PC-3 (cell line): ENCODE measurements around the gene LAMA5. TPM values are rescaled to one million over a fixed set of nuclear protein-coding genes. Genes with fewer than 3 reads are reported as not detected.
A peak's percentile ranks its signal among the peaks of the same experiment; 100 is the strongest.

Experiments used
- ATAC-seq: fragments of 200-7000 bp; cut with Tn5 transposase; 2 replicates; pipeline ENCODE4 v1.9.1; 2020; ENCODE audit warnings: mild to moderate bottlenecking, moderate library complexity
- BruUV-seq: library from RNA; stranded (reverse); fragments of 400-500 nt; replicated peaks from 2 replicates; lab custom pipeline; 2021; lab: Mats Ljungman, UMichigan
- CTCF ChIA-PET: fragments of 300-600 bp; sonication (Branson Sonifier 250); formaldehyde crosslinking; loops from one replicate; lab custom pipeline; 2022; ENCODE audit warnings: antibody characterized with exemption; lab: Charles Lee
- POLR2A ChIA-PET: fragments of 300-600 bp; sonication (Branson Sonifier 250); formaldehyde crosslinking; loops from one replicate; lab custom pipeline; 2022; ENCODE audit warnings: antibody characterized with exemption; ENCODE audit not compliant: unreplicated experiment; lab: Charles Lee
- DNase-seq: peaks from one replicate; pipeline ENCODE4 v3.0.0-alpha.2; 2015
- H2AFZ ChIP-seq: fragments of 300-600 bp; sonication (generic); 2 replicates; pipeline ENCODE4 v1.6.0; 2016; ENCODE audit warnings: antibody characterized with exemption, low read length
- H3F3A ChIP-seq: fragments of 300-600 bp; sonication (generic); one replicate; pipeline ENCODE4 v1.6.0; 2017; ENCODE audit warnings: antibody characterized with exemption, low read length, control low read depth, mild to moderate bottlenecking; ENCODE audit not compliant: unreplicated experiment
- H3K27ac ChIP-seq: fragments of 300-600 bp; sonication (generic); 2 replicates; pipeline ENCODE4 v1.5.1; 2016; ENCODE audit warnings: mild to moderate bottlenecking, low read length
- H3K27me3 ChIP-seq: fragments of 300-600 bp; sonication (generic); 2 replicates; pipeline ENCODE4 v1.6.1; 2016; ENCODE audit warnings: low read length, mixed read lengths
- H3K36me3 ChIP-seq: fragments of 300-600 bp; sonication (generic); 2 replicates; pipeline ENCODE4 v1.6.1; 2016; ENCODE audit warnings: low read depth, mixed run types, low read length, mixed read lengths
- H3K4me1 ChIP-seq: fragments of 300-600 bp; sonication (generic); 2 replicates; pipeline ENCODE4 v1.5.1; 2016; ENCODE audit warnings: low read length; ENCODE audit not compliant: insufficient read depth
- H3K4me2 ChIP-seq: fragments of 300-600 bp; sonication (generic); 2 replicates; pipeline ENCODE4 v1.6.0; 2016; ENCODE audit warnings: low read length
- H3K4me3 ChIP-seq: fragments of 300-600 bp; sonication (generic); 2 replicates; pipeline ENCODE4 v1.5.1; 2016; ENCODE audit warnings: mild to moderate bottlenecking, low read length, mixed read lengths
- H3K79me2 ChIP-seq: fragments of 300-600 bp; sonication (generic); 2 replicates; pipeline ENCODE4 v1.6.1; 2017; ENCODE audit warnings: low read length, mixed read lengths
- H3K9ac ChIP-seq: fragments of 300-600 bp; sonication (generic); 2 replicates; pipeline ENCODE4 v1.6.0; 2016; ENCODE audit warnings: mild to moderate bottlenecking, low read length
- H3K9me2 ChIP-seq: fragments of 300-600 bp; sonication (generic); replicated peaks from 2 replicates; pipeline ENCODE4 v1.6.1; 2016; ENCODE audit warnings: mixed run types, low read length, mixed read lengths
- H3K9me3 ChIP-seq: fragments of 300-600 bp; sonication (generic); 2 replicates; pipeline ENCODE4 v1.6.1; 2016; ENCODE audit warnings: low read length, mixed read lengths
- H4K20me1 ChIP-seq: fragments of 300-600 bp; sonication (generic); 2 replicates; pipeline ENCODE4 v1.6.1; 2016; ENCODE audit warnings: low read length, mixed read lengths
- EZH2 ChIP-seq: fragments of 300-600 bp; sonication (generic); IDR thresholded peaks from one replicate; pipeline ENCODE4 v1.6.1; 2017; ENCODE audit warnings: antibody characterized with exemption, mild to moderate bottlenecking, low read length; ENCODE audit not compliant: unreplicated experiment
- EZH2phosphoT487 ChIP-seq: fragments of 300-600 bp; sonication (generic); IDR thresholded peaks from 2 replicates; pipeline ENCODE4 v1.6.1; 2018; ENCODE audit warnings: mild to moderate bottlenecking, antibody characterized with exemption, low read length, borderline replicate concordance
- intact Hi-C: fragments of 100-400 bp; cut with micrococcal nuclease; formaldehyde crosslinking; loops from 2 replicates; pipeline ENCODE4 v1.9.0; 2023
- total RNA-seq: library from RNA; depleted of rRNA; stranded (reverse); fragments of >200 nt; gene quantifications from 2 replicates; pipeline ENCODE4 v1.2.3, GENCODE V29; 2014
- TF ChIP-seq, protein P1 (sequence below): fragments of 300-600 bp; sonication (generic); conservative IDR thresholded peaks from 2 replicates; pipeline ENCODE4 v1.5.1; 2017; ENCODE audit warnings: antibody characterized with exemption, low read depth, mild to moderate bottlenecking, low read length

The LAMA5 gene
- total RNA-seq, 1 experiment from 2014 or later: 196 TPM

- no peaks in the 10 kb centered on the region for H3K9me3 ChIP-seq
- H2AFZ ChIP-seq: no peak overlapping the region
- peaks cover 37% of the 10 kb centered on the region; the same call in 1 of the 2 replicates for H3K36me3 ChIP-seq
- peaks cover 89% of the 10 kb centered on the region for H3K79me2 ChIP-seq
- no peaks in the 10 kb centered on the region for H3F3A ChIP-seq
- DNase-seq (no peak), ATAC-seq (no peak)
- peak overlapping the region; percentile 39 for H3K4me3 ChIP-seq
- TF ChIP-seq, protein P1, sequence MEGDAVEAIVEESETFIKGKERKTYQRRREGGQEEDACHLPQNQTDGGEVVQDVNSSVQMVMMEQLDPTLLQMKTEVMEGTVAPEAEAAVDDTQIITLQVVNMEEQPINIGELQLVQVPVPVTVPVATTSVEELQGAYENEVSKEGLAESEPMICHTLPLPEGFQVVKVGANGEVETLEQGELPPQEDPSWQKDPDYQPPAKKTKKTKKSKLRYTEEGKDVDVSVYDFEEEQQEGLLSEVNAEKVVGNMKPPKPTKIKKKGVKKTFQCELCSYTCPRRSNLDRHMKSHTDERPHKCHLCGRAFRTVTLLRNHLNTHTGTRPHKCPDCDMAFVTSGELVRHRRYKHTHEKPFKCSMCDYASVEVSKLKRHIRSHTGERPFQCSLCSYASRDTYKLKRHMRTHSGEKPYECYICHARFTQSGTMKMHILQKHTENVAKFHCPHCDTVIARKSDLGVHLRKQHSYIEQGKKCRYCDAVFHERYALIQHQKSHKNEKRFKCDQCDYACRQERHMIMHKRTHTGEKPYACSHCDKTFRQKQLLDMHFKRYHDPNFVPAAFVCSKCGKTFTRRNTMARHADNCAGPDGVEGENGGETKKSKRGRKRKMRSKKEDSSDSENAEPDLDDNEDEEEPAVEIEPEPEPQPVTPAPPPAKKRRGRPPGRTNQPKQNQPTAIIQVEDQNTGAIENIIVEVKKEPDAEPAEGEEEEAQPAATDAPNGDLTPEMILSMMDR: no peak
- TF ChIP-seq EZH2phosphoT487: no peak
- TF ChIP-seq EZH2: no peak
- BruUV-seq: no TSS peak
- CTCF ChIA-PET: no interaction called here
- peak overlapping the region; percentile 93 for H3K27ac ChIP-seq
- H3K4me2 ChIP-seq: peak overlapping the region; percentile 79
- H3K9me2 ChIP-seq: no peaks in the 10 kb centered on the region
- POLR2A ChIA-PET: no interaction called here
- H3K27me3 ChIP-seq: no peaks in the 10 kb centered on the region
- H3K4me1 ChIP-seq: peaks cover 90% of the 10 kb centered on the region
- H4K20me1 ChIP-seq: 0 out of 2 replicates have a peak, but pooled peaks cover 7% of the 10 kb centered on the region
- intact Hi-C loops: no loop called here
- peak overlapping the region; percentile 79 for H3K9ac ChIP-seq
These were observed 9.4 kb downstream of the LAMA5 start for GRCh38 chr20:62357681-62358080.

DNA sequence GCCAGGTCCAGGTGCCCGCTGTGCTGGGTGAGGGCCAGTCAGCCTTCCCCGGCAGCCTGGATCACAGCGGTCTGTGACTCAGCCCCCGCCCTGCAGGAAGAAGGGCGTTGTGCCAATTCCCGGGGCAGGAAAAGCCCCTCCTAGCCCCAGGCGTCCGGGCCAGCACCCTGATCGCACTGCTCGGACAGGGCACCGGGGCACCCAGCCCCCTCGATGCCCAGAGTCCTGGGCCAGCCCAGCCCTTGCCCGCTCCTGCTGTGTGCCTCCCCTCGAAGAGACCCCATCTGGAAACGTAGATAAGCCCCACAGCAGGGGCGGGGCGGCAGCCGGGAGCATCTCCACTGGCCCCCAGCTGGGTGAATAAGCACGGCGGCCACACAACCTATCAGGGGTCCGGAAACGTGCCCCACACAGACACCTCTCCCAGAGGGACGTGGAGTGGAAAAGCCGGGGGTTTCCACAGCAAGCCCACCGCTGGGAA is 9.9 kb downstream of the LAMA5 start:
- POLR2A ChIA-PET: no interaction called here
- Histone ChIP-seq H3K4me1 (peaks cover 89% of the 10 kb centered on the region), H3K9ac (peak overlapping the region; percentile 79), H3K9me3 (no peaks in the 10 kb centered on the region), H3K27ac (peak overlapping the region; percentile 93), H2AFZ (no peak overlapping the region), H3K4me3 (peak overlapping the region; percentile 39), H3F3A (no peaks in the 10 kb centered on the region), H3K4me2 (peak overlapping the region; percentile 79), H3K9me2 (no peaks in the 10 kb centered on the region), H3K36me3 (peaks cover 36% of the 10 kb centered on the region; the same call in 1 of the 2 replicates), H3K27me3 (no peaks in the 10 kb centered on the region), H3K79me2 (peaks cover 89% of the 10 kb centered on the region), H4K20me1 (0 out of 2 replicates have a peak, but pooled peaks cover 3% of the 10 kb centered on the region)
- peak; percentile 82 for DNase-seq
- peak; percentile 8 for ATAC-seq
- intact Hi-C loops: no loop called here
- BruUV-seq: no TSS peak
- TF ChIP-seq EZH2 (no peak), EZH2phosphoT487 (no peak)
- TF ChIP-seq, protein P1: no peak
- CTCF ChIA-PET: interaction anchor here (0.7 kb wide), 1 partner anchor 25 kb away, joined by 3 read pairs; no protein-coding TSS in a partner anchor

DNA sequence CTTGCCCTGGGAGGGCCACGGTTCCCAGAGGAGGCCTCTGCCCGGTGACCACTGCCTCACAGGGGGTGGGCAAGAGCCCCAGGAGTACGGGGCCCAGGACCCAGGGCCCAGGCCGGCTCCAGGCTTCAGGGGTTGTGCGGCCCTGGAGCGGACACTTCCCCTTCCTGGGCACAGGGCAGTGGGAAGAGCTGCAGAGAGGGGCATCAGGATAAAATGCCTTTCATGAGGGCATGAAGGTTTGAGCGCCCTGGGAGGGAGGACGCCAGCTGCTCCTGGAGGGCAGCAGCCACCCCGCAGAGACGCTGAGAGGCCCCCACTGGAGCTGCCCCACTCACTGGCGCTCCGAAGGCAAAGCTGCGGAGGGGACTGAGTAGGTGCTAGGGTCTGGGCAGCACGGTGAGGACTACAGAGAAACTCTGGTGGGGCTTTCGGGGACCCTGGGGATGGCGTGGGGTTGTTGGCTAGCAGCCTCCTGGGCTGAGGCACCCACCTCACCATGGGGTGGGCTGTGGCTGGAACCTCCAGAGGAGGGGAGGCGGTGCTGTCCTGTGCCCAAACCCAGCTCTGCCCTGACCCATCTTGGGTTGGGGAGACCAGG is 10.4 kb downstream of the LAMA5 start:
- Histone ChIP-seq H3K4me1 (peaks cover 85% of the 10 kb centered on the region), H3K4me3 (peak overlapping the region; percentile 39; the same call in 1 of the 2 replicates), H3K9ac (peak overlapping the region; percentile 79), H2AFZ (no peak overlapping the region), H3K27me3 (no peaks in the 10 kb centered on the region), H3K36me3 (peaks cover 36% of the 10 kb centered on the region; the same call in 1 of the 2 replicates), H3K79me2 (peaks cover 87% of the 10 kb centered on the region), H3K9me2 (no peaks in the 10 kb centered on the region), H3K27ac (peak overlapping the region; percentile 93), H3K9me3 (no peaks in the 10 kb centered on the region), H3K4me2 (peak overlapping the region; percentile 79), H3F3A (no peaks in the 10 kb centered on the region), H4K20me1 (no peaks in the 10 kb centered on the region)
- BruUV-seq: no TSS peak
- intact Hi-C loops: no loop called here
- ChIA-PET CTCF (interaction anchor here (0.7 kb wide), 1 partner anchor 26 kb away, joined by 3 read pairs; no protein-coding TSS in a partner anchor), POLR2A (no interaction called here)
- ATAC-seq (no peak), DNase-seq (no peak)
- TF ChIP-seq, protein P1: no peak
- no peak for TF ChIP-seq EZH2phosphoT487
- TF ChIP-seq EZH2: no peak
